Panc1 (cell line): ENCODE measurements around the gene CEP126. TPM values are rescaled to one million over a fixed set of nuclear protein-coding genes. Genes with fewer than 3 reads are reported as not detected.

Source experiments
- ATAC-seq: fragments of 200-7000 bp; cut with Tn5 transposase; 2 replicates; pipeline ENCODE4 v1.9.1; 2020; ENCODE audit warnings: mild to moderate bottlenecking, moderate library complexity
- BruUV-seq: library from RNA; stranded (reverse); fragments of 400-500 nt; replicated peaks from 2 replicates; lab custom pipeline; 2021; lab: Mats Ljungman, UMichigan
- CTCF ChIA-PET: fragments of 300-600 bp; sonication (Branson Sonifier 250); formaldehyde crosslinking; loops from one replicate; lab custom pipeline; 2022; ENCODE audit warnings: antibody characterized with exemption; lab: Charles Lee
- POLR2A ChIA-PET: fragments of 300-600 bp; sonication (Branson Sonifier 250); formaldehyde crosslinking; loops from one replicate; lab custom pipeline; 2022; ENCODE audit warnings: antibody characterized with exemption; lab: Charles Lee
- DNase-seq: peaks from one replicate; pipeline ENCODE4 v3.0.0-alpha.2; 2010; ENCODE audit warnings: low read depth, low spot score
- H3K27ac ChIP-seq: 2 replicates; pipeline ENCODE4 v1.5.1; 2011; ENCODE audit warnings: mild to moderate bottlenecking, low read length, inconsistent platforms
- H3K27me3 ChIP-seq: fragments of 200-500 bp; sonication (Bioruptor generic); 2 replicates; pipeline ENCODE4 v1.6.0; 2014; ENCODE audit warnings: low read length, inconsistent platforms; ENCODE audit not compliant: control insufficient read depth, insufficient read depth
- H3K36me3 ChIP-seq: fragments of 200-500 bp; sonication (Bioruptor generic); 2 replicates; pipeline ENCODE4 v1.5.1; 2014; ENCODE audit warnings: inconsistent platforms, mild to moderate bottlenecking, low read length, moderate library complexity; ENCODE audit not compliant: control insufficient read depth, insufficient read depth
- H3K4me1 ChIP-seq: 2 replicates; pipeline ENCODE4 v1.5.1; 2011; ENCODE audit warnings: inconsistent platforms, mild to moderate bottlenecking, low read length, moderate library complexity; ENCODE audit not compliant: control insufficient read depth, insufficient read depth
- H3K4me3 ChIP-seq, 2 experiments: 2 replicates each; pipeline ENCODE4 v1.5.1; 2011 to 2012; ENCODE audit warnings: low read depth in 2 of 2, low read length in 2 of 2, mild to moderate bottlenecking in 2 of 2, inconsistent platforms in 1 of 2, moderate library complexity in 1 of 2
- H3K9me3 ChIP-seq: fragments of 200-500 bp; sonication (Bioruptor generic); 2 replicates; pipeline ENCODE4 v1.5.1; 2014; ENCODE audit warnings: low read depth, mild to moderate bottlenecking, inconsistent platforms, low read length, moderate library complexity; ENCODE audit not compliant: control insufficient read depth, insufficient read depth
- POLR2AphosphoS5 ChIP-seq: IDR thresholded peaks from 2 replicates; pipeline ENCODE4 v1.6.1; 2012; ENCODE audit warnings: mild to moderate bottlenecking, low read depth, low read length, moderate library complexity
- SIN3A ChIP-seq: IDR thresholded peaks from 2 replicates; pipeline ENCODE4 v1.6.1; 2012; ENCODE audit warnings: low read depth, mild to moderate bottlenecking, low read length, moderate library complexity, borderline replicate concordance; ENCODE audit not compliant: insufficient read depth
- in situ Hi-C: cut with HindIII; loops from 2 replicates; pipeline ENCODE4 v1.10.0; 2016; ENCODE audit warnings: low sequenced_read_pairs, low pct_unique_long_range_greater_than_20kb
- intact Hi-C: fragments of 100-400 bp; cut with micrococcal nuclease; formaldehyde crosslinking; loops from one replicate; pipeline ENCODE4 v1.10.0; 2022; ENCODE audit not compliant: unreplicated experiment
- total RNA-seq: library from RNA; stranded (reverse); gene quantifications from one replicate; pipeline ENCODE4 v1.2.1, GENCODE V29; 2021; ENCODE audit not compliant: unreplicated experiment
- TF ChIP-seq, protein P1 (sequence below), 2 experiments: IDR thresholded peaks; 2 replicates each; pipeline ENCODE4 v1.6.1; 2011 to 2012; ENCODE audit warnings: low read depth in 2 of 2, control low read depth in 1 of 2, low read length in 1 of 2, mild to moderate bottlenecking in 1 of 2, moderate library complexity in 1 of 2; ENCODE audit not compliant: insufficient read depth in 1 of 2

CEP126 gene
- total RNA-seq, 1 experiment from 2014 or later, result 6.6 TPM

DNA sequence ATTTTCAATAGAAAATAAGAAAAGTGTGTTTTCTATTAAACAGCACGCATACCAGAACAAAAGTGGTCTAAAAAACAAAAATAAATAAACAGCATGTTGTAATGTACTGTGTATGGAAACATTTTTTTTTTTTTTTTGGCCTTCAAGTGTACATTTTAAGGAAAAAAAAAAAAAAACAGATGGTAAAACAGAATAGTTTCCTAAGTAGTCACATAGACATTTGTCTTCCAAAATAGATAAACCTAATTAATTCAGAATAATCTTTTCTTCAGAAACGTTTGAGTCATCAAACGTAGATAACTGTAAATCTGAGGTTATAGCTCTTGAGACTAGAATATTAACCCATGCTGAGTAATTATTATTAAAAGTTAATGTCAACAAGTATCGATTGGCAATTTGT is 132.0 kb downstream of the CEP126 start:
- ATAC-seq (no peak), DNase-seq (no peak)
- H3K4me3 ChIP-seq, result peak overlapping the region; percentile 70 to 82
- TF ChIP-seq POLR2AphosphoS5 (no peak), SIN3A (no peak)
- POLR2A ChIA-PET, result interaction anchor here (0.6 to 1.2 kb wide), 3 partner anchors 9 to 125 kb away, joined by 3 to 8 read pairs (median 4); no protein-coding TSS in a partner anchor
- no TSS peak for BruUV-seq
- CTCF ChIA-PET, result interaction anchor here (0.7 kb wide), 1 partner anchor 1348 kb away, joined by 3 read pairs; no protein-coding TSS in a partner anchor
- no peaks in the 10 kb centered on the region for H3K27me3 ChIP-seq
- H3K36me3 ChIP-seq, result no peaks in the 10 kb centered on the region
- intact Hi-C loops (no loop called here), in situ Hi-C loops (no loop called here)
- H3K27ac ChIP-seq, result peak overlapping the region; percentile 85
- peaks cover 11% of the 10 kb centered on the region for H3K4me1 ChIP-seq
- H3K9me3 ChIP-seq, result no peaks in the 10 kb centered on the region

DNA sequence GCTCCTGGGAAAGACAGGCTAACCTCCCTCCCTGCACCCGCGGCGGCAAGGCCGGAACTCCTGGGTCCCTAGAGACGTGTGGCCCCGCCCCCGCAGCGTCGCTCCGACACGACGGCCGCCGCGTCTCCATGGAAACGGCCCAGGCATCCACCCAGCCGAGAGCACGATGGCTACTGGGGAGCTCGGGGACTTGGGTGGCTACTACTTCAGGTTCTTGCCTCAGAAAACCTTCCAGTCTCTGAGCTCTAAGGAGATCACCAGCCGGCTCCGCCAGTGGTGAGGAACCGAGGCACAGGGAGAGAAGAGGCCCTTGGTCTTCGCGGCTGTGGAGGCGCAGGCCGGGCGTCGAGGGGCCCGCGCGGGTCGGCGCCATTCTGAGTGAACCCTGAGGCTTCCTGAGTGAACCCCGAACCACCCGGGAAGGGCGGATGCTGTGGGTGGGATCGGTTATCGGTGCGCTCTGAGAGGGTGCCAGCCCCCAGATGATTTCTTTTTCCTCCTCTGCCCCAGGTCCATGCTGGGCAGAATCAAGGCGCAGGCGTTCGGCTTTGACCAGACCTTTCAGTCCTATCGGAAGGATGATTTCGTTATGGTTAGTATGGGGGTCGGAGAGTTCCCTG is 132.6 kb downstream of the CEP126 start, which contains the start of gene CFAP300:
TSS of gene CFAP300 (plus strand) at position 133 of the 620 bp plus-strand sequence. CDS start at position 167, 34 bp downstream.
- Histone ChIP-seq H3K9me3 (no peaks in the 10 kb centered on the region), H3K27ac (peak within 1 kb of the TSS; percentile 85), H3K27me3 (no peaks in the 10 kb centered on the region), H3K4me1 (peaks cover 11% of the 10 kb centered on the region), H3K4me3 (peak within 1 kb of the TSS; percentile 70 to 82), H3K36me3 (no peaks in the 10 kb centered on the region)
- ATAC-seq (peak; percentile 98), DNase-seq (no peak)
- in situ Hi-C loops, result no loop called here
- TSS peak; percentile 85 for BruUV-seq
- intact Hi-C loops, result no loop called here
- POLR2A ChIA-PET, result interaction anchor here (0.6 to 1.2 kb wide), 4 partner anchors 8 to 126 kb away, joined by 3 to 8 read pairs (median 4); no protein-coding TSS in a partner anchor
- TF ChIP-seq SIN3A, result peak; percentile 80; the same call in 1 of the 2 replicates
- TF ChIP-seq, protein P1, sequence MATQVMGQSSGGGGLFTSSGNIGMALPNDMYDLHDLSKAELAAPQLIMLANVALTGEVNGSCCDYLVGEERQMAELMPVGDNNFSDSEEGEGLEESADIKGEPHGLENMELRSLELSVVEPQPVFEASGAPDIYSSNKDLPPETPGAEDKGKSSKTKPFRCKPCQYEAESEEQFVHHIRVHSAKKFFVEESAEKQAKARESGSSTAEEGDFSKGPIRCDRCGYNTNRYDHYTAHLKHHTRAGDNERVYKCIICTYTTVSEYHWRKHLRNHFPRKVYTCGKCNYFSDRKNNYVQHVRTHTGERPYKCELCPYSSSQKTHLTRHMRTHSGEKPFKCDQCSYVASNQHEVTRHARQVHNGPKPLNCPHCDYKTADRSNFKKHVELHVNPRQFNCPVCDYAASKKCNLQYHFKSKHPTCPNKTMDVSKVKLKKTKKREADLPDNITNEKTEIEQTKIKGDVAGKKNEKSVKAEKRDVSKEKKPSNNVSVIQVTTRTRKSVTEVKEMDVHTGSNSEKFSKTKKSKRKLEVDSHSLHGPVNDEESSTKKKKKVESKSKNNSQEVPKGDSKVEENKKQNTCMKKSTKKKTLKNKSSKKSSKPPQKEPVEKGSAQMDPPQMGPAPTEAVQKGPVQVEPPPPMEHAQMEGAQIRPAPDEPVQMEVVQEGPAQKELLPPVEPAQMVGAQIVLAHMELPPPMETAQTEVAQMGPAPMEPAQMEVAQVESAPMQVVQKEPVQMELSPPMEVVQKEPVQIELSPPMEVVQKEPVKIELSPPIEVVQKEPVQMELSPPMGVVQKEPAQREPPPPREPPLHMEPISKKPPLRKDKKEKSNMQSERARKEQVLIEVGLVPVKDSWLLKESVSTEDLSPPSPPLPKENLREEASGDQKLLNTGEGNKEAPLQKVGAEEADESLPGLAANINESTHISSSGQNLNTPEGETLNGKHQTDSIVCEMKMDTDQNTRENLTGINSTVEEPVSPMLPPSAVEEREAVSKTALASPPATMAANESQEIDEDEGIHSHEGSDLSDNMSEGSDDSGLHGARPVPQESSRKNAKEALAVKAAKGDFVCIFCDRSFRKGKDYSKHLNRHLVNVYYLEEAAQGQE (IDR thresholded peaks at IDR 0.05; ENCODE audit: insufficient read depth in 1 of 2, low read depth in 2 of 2, low read length in 1 of 2), result no peak
- CTCF ChIA-PET, result interaction anchor here (0.7 kb wide), 1 partner anchor 1348 kb away, joined by 3 read pairs; no protein-coding TSS in a partner anchor

Other genes with a start within 250 kb of the CEP126 start
- gene ANGPTL5, start 1.5 kb downstream of the CEP126 start, total RNA-seq, result not detected
- gene CFAP300, start 132.4 kb downstream of the CEP126 start, total RNA-seq, result 6.4 TPM
- gene YAP1, start 195.4 kb downstream of the CEP126 start, total RNA-seq, result 158 TPM